ENCODE data around the gene ZG16B. TPM values are rescaled to one million over a fixed set of nuclear protein-coding genes. Genes with fewer than 3 reads are reported as not detected.
A peak's percentile ranks its signal among the peaks of the same experiment; 100 is the strongest.

Gene ZG16B
- total and polyA plus RNA-seq, 10 donors = 0.73 to 3.8 (median 1.5) TPM; not detected in 1

GRCh38 chr16:2860826-2861567 lies 30.9 kb downstream of the ZG16B start:
- WGBS, 5 donors = 70 to 79% (median 74%) methylated on average over 8 of the region's 8 CpGs
- TF ChIP-seq POLR2AphosphoS5 (IDR thresholded peaks at IDR 0.05) (no peak), CTCF (IDR thresholded peaks at IDR 0.05 in 8 of 11, conservative IDR thresholded peaks at IDR 0.05 in 3 of 11) (no peak), POLR2A (IDR thresholded peaks at IDR 0.05) (no peak)
- H3K36me3 ChIP-seq = no peaks in the 10 kb centered on the region
- peak; percentile 40 for DNase-seq
- no peak overlapping the region for H3K27ac ChIP-seq
- peaks cover 0 to 26% (median 18%) of the 10 kb centered on the region in 6 donors for H3K4me1 ChIP-seq
- H3K4me3 ChIP-seq = no peak overlapping the region
- peaks cover 0 to 71% (median 29%) of the 10 kb centered on the region in 7 donors for H3K27me3 ChIP-seq (replicated peaks in 1 of 7)
- intact Hi-C loops (cut with DNase I; ENCODE audit: low total_unique reads) = no loop called here
- peaks cover 0 to 14% (median 0%) of the 10 kb centered on the region in 8 donors for H3K9me3 ChIP-seq

- peaks cover 0 to 38% (median 24%) of the 10 kb centered on the region in 6 donors for H3K4me1 ChIP-seq
- H3K9me3 ChIP-seq = peaks cover 0 to 11% (median 0%) of the 10 kb centered on the region in 8 donors
- H3K4me3 ChIP-seq = no peak overlapping the region
- TF ChIP-seq POLR2AphosphoS5 (IDR thresholded peaks at IDR 0.05) (no peak), CTCF (IDR thresholded peaks at IDR 0.05 in 8 of 11, conservative IDR thresholded peaks at IDR 0.05 in 3 of 11) (no peak), POLR2A (IDR thresholded peaks at IDR 0.05) (no peak)
- intact Hi-C loops (cut with DNase I; ENCODE audit: low total_unique reads) = no loop called here
- peak overlapping the region in 5 of 8 donors; percentile 7 to 62 (median 55) for H3K27ac ChIP-seq
- H3K36me3 ChIP-seq = no peaks in the 10 kb centered on the region
- WGBS, 5 donors = 72 to 79% (median 74%) methylated on average over 4 of the region's 4 CpGs
- DNase-seq = peak; percentile 11
- H3K27me3 ChIP-seq (replicated peaks in 1 of 7) = peaks cover 0 to 27% (median 0%) of the 10 kb centered on the region in 7 donors
Observed at GRCh38 chr16:2865651-2866050, 35.5 kb downstream of the ZG16B start.

GRCh38 chr16:2866431-2866830 lies 36.3 kb downstream of the ZG16B start:
- no peak for TF ChIP-seq CTCF (IDR thresholded peaks at IDR 0.05 in 8 of 11, conservative IDR thresholded peaks at IDR 0.05 in 3 of 11)
- TF ChIP-seq POLR2AphosphoS5 (IDR thresholded peaks at IDR 0.05) = no peak
- no peak for DNase-seq
- Histone ChIP-seq H3K27ac (peak overlapping the region in 2 of 8 donors; percentile 55 to 62), H3K4me1 (peaks cover 0 to 38% (median 24%) of the 10 kb centered on the region in 6 donors), H3K27me3 (replicated peaks in 1 of 7) (peaks cover 0 to 20% (median 0%) of the 10 kb centered on the region in 7 donors), H3K9me3 (peaks cover 0 to 4% (median 0%) of the 10 kb centered on the region in 8 donors), H3K4me3 (no peak overlapping the region), H3K36me3 (no peaks in the 10 kb centered on the region)
- intact Hi-C loops (cut with DNase I; ENCODE audit: low total_unique reads) = no loop called here
- WGBS, 5 donors = 59 to 88% (median 68%) methylated on average over 4 of the region's 4 CpGs

GRCh38 chr16:2867661-2867986 lies 37.5 kb downstream of the ZG16B start:
- TF ChIP-seq CTCF (IDR thresholded peaks at IDR 0.05 in 8 of 11, conservative IDR thresholded peaks at IDR 0.05 in 3 of 11) (no peak), POLR2AphosphoS5 (IDR thresholded peaks at IDR 0.05) (no peak), POLR2A (IDR thresholded peaks at IDR 0.05) (no peak)
- H3K27ac ChIP-seq = peak overlapping the region; percentile 93 to 99 (median 96)
- no peaks in the 10 kb centered on the region for H3K9me3 ChIP-seq
- peaks cover 0 to 8% (median 0%) of the 10 kb centered on the region in 7 donors for H3K27me3 ChIP-seq (replicated peaks in 1 of 7)
- peaks cover 0 to 38% (median 24%) of the 10 kb centered on the region in 6 donors for H3K4me1 ChIP-seq
- intact Hi-C loops (cut with DNase I; ENCODE audit: low total_unique reads) = no loop called here
- no peaks in the 10 kb centered on the region for H3K36me3 ChIP-seq
- peak overlapping the region; percentile 57 to 84 (median 64) for H3K4me3 ChIP-seq
- 9 to 53% (median 33%) methylated on average over 8 of the region's 8 CpGs for WGBS, 5 donors
- no peak for DNase-seq

Data from spleen (tissue), 11 donors.